Kidney capillary endothelial cell (primary cell): ENCODE measurements around the gene SCYL1.

ENCODE experiments used
- DNase-seq: peaks from one replicate; pipeline ENCODE4 v3.0.0-alpha.2; 2018; ENCODE audit warnings: low spot score

Gene SCYL1

GRCh38 chr11:65581928-65582327 is 57.0 kb downstream of the SCYL1 start:
- no peak for DNase-seq

DNA sequence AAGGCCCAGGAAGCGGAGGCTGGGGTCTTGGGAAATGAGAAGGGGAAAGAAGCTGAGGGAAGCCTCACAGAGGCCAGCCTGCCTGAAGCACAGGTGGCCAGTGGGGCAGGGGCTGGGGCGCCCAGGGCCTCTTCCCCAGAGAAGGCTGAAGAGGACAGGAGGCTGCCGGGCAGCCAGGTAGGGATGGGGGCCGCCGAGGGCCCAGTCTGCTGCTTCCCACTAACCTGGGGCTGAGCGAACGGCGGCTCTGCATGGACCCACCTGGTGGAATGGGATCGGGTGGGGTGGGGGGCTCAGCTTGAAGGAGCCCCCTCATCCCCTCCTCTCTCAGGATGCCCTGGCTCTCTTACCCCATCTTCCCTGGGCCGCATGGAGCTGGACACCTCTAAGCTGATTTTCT is 58.7 kb downstream of the SCYL1 start:
- DNase-seq: no peak

- no peak for DNase-seq
Observed at GRCh38 chr11:65584106-65584505, 59.2 kb downstream of the SCYL1 start.

DNA sequence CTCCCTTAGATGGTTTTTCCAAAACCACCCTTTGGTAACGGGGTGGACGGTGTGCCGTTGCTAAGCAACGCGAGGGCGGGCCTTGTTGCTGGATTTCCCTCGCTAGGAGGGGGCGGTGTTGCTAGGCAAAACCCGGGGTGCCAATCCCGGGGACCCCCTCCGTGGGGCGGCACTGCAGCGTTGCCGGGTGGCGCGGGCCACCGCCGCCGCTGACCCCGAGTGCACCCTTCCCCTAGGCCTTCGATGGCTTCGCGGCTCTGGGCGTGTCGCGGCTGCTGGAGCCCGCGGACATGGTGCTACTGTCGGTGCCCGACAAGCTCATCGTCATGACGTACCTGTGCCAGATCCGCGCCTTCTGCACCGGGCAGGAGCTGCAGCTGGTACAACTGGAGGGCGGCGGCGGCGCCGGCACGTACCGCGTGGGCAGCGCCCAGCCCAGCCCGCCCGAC is 59.9 kb downstream of the SCYL1 start:
- no peak for DNase-seq

DNA sequence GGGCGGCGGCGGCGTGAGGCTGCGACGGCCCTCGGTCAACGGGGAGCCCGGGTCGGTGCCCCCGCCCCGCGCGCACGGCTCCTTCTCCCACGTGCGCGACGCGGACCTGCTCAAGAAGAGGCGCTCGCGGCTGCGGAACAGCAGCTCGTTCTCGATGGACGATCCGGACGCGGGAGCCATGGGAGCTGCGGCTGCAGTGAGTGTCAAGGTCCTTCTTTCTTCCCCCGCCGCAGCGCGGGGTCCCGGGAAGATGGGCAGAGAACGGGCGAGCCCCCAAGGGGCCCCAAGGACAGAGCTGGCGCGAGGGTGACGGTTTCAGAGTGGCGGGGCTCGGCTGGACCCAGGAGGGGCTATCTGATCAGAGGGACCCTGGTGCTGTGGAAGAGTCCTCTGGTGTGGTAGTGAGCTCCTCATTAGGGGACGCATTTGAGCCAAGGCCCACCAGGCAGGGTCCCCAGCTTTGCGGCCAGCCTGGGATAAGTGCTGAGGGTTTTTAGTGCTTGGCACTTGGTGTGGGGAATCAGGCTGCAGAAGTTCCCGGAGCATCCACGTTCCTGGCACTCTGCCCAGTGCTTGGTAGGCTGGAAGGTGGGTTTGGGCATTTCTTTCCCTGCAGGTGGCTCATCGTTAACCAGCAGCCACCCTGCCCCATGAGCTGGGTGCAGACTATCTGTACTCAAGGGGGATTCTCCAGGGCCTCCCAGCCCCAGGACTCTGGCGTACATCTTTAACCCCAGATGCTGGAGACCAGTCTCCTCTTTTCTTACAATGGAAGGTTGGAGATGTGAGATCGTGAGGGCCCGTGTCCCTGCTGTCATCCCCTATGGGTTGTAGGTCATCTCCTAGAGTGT is 60.7 kb downstream of the SCYL1 start:
- no peak for DNase-seq

- no peak for DNase-seq
Observed at GRCh38 chr11:65586247-65586630, 61.4 kb downstream of the SCYL1 start.

- DNase-seq: no peak
Observed at GRCh38 chr11:65586676-65587075, 61.8 kb downstream of the SCYL1 start.
